Osteoblast (primary cell): ENCODE results near the gene CPT1B. TPM values are rescaled to one million over a fixed set of nuclear protein-coding genes. Genes with fewer than 3 reads are reported as not detected.
"Not testable (repeated sequence)": the region's sequence is repeated elsewhere in the genome, so short reads cannot be mapped to it uniquely, and the experiment has no call there.

Experiments
- DNase-seq: peaks from one replicate; pipeline ENCODE4 v3.0.0; 2011; ENCODE audit warnings: low spot score, mixed read lengths; ENCODE audit not compliant: insufficient read length; ENCODE audit errors: missing footprints
- H2AFZ ChIP-seq: 2 replicates; pipeline ENCODE4 v1.6.0; 2011; ENCODE audit warnings: mild to moderate bottlenecking, low read length
- H3K27ac ChIP-seq: 2 replicates; pipeline ENCODE4 v1.5.1; 2011; ENCODE audit warnings: mild to moderate bottlenecking, low read depth, low read length, moderate library complexity
- H3K27me3 ChIP-seq: 2 replicates; pipeline ENCODE4 v1.6.0; 2012; ENCODE audit warnings: mild to moderate bottlenecking, control low read depth, inconsistent platforms, low read length, moderate library complexity; ENCODE audit not compliant: insufficient read depth
- H3K36me3 ChIP-seq: 2 replicates; pipeline ENCODE4 v1.5.1; 2011; ENCODE audit warnings: mild to moderate bottlenecking, low read length, control low read depth, moderate library complexity; ENCODE audit not compliant: insufficient read depth
- H3K4me1 ChIP-seq: 2 replicates; pipeline ENCODE4 v1.5.1; 2011; ENCODE audit warnings: mild to moderate bottlenecking, low read length, control low read depth, moderate library complexity; ENCODE audit not compliant: insufficient read depth
- H3K4me2 ChIP-seq: 2 replicates; pipeline ENCODE4 v1.6.0; 2011; ENCODE audit warnings: mild to moderate bottlenecking, low read length; ENCODE audit not compliant: insufficient read depth
- H3K4me3 ChIP-seq: fragments of 200-600 bp; sonication (generic); 3 replicates; pipeline ENCODE4 v1.5.1; 2012; ENCODE audit warnings: mild to moderate bottlenecking, low read length, inconsistent platforms; ENCODE audit not compliant: insufficient read depth
- H3K79me2 ChIP-seq: 2 replicates; pipeline ENCODE4 v1.6.0; 2012; ENCODE audit warnings: mild to moderate bottlenecking, low read length, control low read depth, inconsistent platforms; ENCODE audit not compliant: insufficient read depth
- H3K9me3 ChIP-seq: 2 replicates; pipeline ENCODE4 v1.5.1; 2011; ENCODE audit warnings: low read depth, low read length, control low read depth
- H4K20me1 ChIP-seq: 2 replicates; pipeline ENCODE4 v1.6.0; 2012; ENCODE audit warnings: mild to moderate bottlenecking, low read length, control low read depth; ENCODE audit not compliant: insufficient read depth
- CTCF ChIP-seq: IDR thresholded peaks from 2 replicates; pipeline ENCODE4 v1.5.1; 2011; ENCODE audit warnings: mild to moderate bottlenecking, low read depth, low read length, moderate library complexity; ENCODE audit errors: extremely low read depth
- total RNA-seq: library from RNA; depleted of rRNA; stranded (reverse); fragments of >200 nt; gene quantifications from 2 replicates; pipeline ENCODE4 v1.2.3, GENCODE V29; 2012

Gene CPT1B
- total RNA-seq, 1 donor = 1.8 TPM

DNA sequence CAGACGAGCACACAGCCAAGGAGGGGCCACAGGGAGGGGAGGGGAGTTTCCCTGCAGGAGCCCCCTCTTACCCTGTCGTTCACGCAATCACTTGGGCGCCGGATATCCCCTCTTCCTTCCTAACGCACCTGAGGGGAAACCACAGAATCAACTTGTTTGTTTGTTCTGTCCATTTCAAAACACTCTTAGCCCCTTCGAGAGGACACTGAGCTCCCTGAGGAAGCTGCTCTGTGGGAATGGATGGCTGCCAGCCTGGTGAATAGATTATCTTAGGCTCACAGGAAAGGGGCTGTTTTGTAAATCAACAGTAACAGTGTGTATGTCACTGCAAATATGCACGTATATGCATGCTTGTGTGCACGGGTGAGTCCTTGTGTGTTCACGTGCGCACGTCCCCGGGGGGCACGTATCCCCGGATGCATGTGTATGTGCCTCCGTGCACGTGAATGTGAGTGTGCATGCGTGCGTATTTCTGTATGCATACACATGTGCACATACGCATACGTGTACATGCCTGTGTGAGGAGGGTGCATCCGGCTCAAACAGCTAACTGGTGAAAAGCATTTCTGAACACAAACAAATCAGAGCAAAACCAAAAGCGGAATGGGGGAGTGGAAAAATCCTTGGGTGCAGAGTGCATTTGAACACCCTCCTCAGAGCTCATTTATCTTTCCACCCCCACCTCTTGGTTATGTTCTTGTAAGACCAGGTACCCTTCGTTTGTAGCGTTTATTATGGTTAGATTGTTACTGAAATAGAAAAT is 42.5 kb upstream of the CPT1B start:
- no peak overlapping the region for H2AFZ ChIP-seq
- no peaks in the 10 kb centered on the region for H3K9me3 ChIP-seq
- peak overlapping the region; percentile 39 for H3K4me2 ChIP-seq
- no peaks in the 10 kb centered on the region for H3K36me3 ChIP-seq
- H3K27me3 ChIP-seq = peaks cover 21% of the 10 kb centered on the region
- H4K20me1 ChIP-seq = peaks cover 3% of the 10 kb centered on the region
- H3K4me1 ChIP-seq = peaks cover 14% of the 10 kb centered on the region
- peak overlapping the region; percentile 14 for H3K4me3 ChIP-seq
- H3K79me2 ChIP-seq = no peaks in the 10 kb centered on the region
- no peak for DNase-seq
- no peak overlapping the region for H3K27ac ChIP-seq
- TF ChIP-seq CTCF = no peak

DNA sequence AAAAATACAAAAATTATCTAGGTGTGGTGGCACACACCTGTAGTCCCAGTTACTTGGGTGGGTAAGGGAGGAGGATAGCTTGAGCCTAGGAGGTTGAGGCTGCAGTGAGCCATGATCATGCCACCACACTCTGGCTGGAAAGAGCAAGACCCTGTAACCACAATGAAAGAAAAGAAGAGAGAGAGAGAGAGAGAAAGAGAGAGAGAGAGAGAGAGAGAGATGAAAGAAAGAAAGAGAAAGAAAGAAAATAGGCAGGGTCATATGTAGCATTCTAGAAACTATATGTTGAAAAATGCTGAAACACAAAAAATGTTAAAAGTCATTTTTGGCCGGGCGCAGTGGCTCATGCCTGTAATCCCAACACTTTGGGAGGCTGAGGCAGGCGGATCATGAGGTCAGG is 36.1 kb upstream of the CPT1B start:
- not testable (repeated sequence) for H3K4me2 ChIP-seq, H3K27me3 ChIP-seq, H2AFZ ChIP-seq, H3K27ac ChIP-seq, H3K4me3 ChIP-seq, H3K4me1 ChIP-seq, H3K36me3 ChIP-seq, H3K79me2 ChIP-seq, H3K9me3 ChIP-seq, H4K20me1 ChIP-seq
- peak; percentile 6 for DNase-seq

DNA sequence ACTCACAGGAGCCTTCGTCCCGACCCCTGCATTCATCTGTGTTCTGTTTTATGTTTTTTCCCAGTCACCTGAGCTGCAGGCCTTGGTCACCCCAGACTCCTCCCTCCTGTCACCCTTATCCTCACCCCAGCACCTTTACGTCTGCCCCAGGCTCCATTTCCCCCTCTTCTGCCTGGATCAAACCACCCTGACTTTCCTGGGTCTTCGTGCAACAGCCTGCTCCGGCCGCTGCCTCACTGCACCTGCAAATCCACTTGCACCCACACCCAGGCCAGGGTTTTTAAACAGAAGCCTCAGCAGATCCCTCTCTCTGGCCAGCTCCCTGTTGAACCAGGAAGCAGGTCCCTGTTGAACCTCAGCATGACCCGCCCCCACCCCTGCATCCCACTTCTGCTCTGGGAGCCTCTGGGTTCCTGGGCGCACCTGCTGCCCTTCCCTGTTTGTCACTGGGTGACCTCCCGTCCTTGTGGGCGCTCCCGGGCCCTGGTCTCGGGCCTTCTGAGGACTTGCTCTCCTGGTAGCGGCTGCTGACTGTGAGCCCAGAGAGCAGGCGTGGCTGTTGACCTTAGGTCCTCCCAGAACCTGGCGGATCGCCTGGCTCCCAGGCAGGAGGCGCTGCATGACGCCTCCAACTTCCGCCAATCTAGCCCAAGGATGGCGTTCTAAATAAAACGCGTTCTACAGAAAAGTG is 35.2 kb upstream of the CPT1B start:
- H3K4me1 ChIP-seq = no peaks in the 10 kb centered on the region
- H4K20me1 ChIP-seq = no peaks in the 10 kb centered on the region
- peak; percentile 88 for DNase-seq
- no peak overlapping the region for H3K27ac ChIP-seq
- no peaks in the 10 kb centered on the region for H3K79me2 ChIP-seq
- H3K4me2 ChIP-seq = no peak overlapping the region
- peaks cover 4% of the 10 kb centered on the region for H3K27me3 ChIP-seq
- no peak overlapping the region for H3K4me3 ChIP-seq
- no peaks in the 10 kb centered on the region for H3K36me3 ChIP-seq
- H2AFZ ChIP-seq = no peak overlapping the region
- H3K9me3 ChIP-seq = no peaks in the 10 kb centered on the region
- no peak for TF ChIP-seq CTCF

GRCh38 chr22:50612528-50613221 is 34.4 kb upstream of the CPT1B start:
- H3K9me3 ChIP-seq = no peaks in the 10 kb centered on the region
- DNase-seq = peak; percentile 86
- H3K4me1 ChIP-seq = no peaks in the 10 kb centered on the region
- H3K27ac ChIP-seq = no peak overlapping the region
- no peak overlapping the region for H2AFZ ChIP-seq
- H3K79me2 ChIP-seq = no peaks in the 10 kb centered on the region
- H3K27me3 ChIP-seq = peaks cover 4% of the 10 kb centered on the region
- H3K36me3 ChIP-seq = no peaks in the 10 kb centered on the region
- H3K4me3 ChIP-seq = no peak overlapping the region
- no peak overlapping the region for H3K4me2 ChIP-seq
- H4K20me1 ChIP-seq = no peaks in the 10 kb centered on the region
- no peak for TF ChIP-seq CTCF
